ENCODE measurements around the gene GCNT4.

The GCNT4 gene

GRCh38 chr5:75054134-75054930 is 2.0 kb upstream of the GCNT4 start:
- intact Hi-C loops (cut with DNase I), result loop anchor here (10.0 kb wide), 1 partner anchor 180 kb away; the partner anchor contains the start of gene ANKRD31
- DNase-seq, result peak in 8 of 42 donors; percentile 8 to 68 (median 31)

GRCh38 chr5:75053304-75054133 is 1.2 kb upstream of the GCNT4 start:
- intact Hi-C loops (cut with DNase I), result loop anchor here (10.0 kb wide), 1 partner anchor 181 kb away; the partner anchor contains the start of gene ANKRD31
- DNase-seq, result peak in 41 of 42 donors; percentile 30 to 84 (median 61)

GRCh38 chr5:75053054-75053303 is 621 bp upstream of the GCNT4 start:
- intact Hi-C loops (cut with DNase I), result loop anchor here (10.0 kb wide), 1 partner anchor 182 kb away; the partner anchor contains the start of gene ANKRD31

GRCh38 chr5:75051217-75051751 is 1.1 kb downstream of the GCNT4 start:
- intact Hi-C loops (cut with DNase I), result loop anchor here (10.0 kb wide), 1 partner anchor 184 kb away; the partner anchor contains the start of gene ANKRD31
- DNase-seq, result no peak

More at GRCh38 chr5:75053054-75053303, 621 bp upstream of the GCNT4 start:
- DNase-seq, result no peak

GRCh38 chr5:75050415-75050814 is 1.9 kb downstream of the GCNT4 start:
- DNase-seq, result no peak
- intact Hi-C loops (cut with DNase I), result loop anchor here (10.0 kb wide), 1 partner anchor 184 kb away; the partner anchor contains the start of gene ANKRD31

- intact Hi-C loops (cut with DNase I), result loop anchor here (10.0 kb wide), 1 partner anchor 185 kb away; the partner anchor contains the start of gene ANKRD31
- DNase-seq, result peak in 32 of 42 donors; percentile 15 to 77 (median 44)
Observed at GRCh38 chr5:75049456-75050351, 2.7 kb downstream of the GCNT4 start.

- intact Hi-C loops (cut with DNase I), result no loop called here
- DNase-seq, result no peak
Observed at GRCh38 chr5:75048457-75048953, 3.9 kb downstream of the GCNT4 start.

- no peak for DNase-seq
- intact Hi-C loops (cut with DNase I), result no loop called here
Observed at GRCh38 chr5:75047356-75047755, 5.0 kb downstream of the GCNT4 start.

- intact Hi-C loops (cut with DNase I), result no loop called here
- no peak for DNase-seq
Observed at GRCh38 chr5:75046366-75047142, 5.8 kb downstream of the GCNT4 start.

GRCh38 chr5:75045071-75045470 is 7.3 kb downstream of the GCNT4 start:
- no peak for DNase-seq
- intact Hi-C loops (cut with DNase I), result no loop called here

GRCh38 chr5:75044406-75044805 is 8.0 kb downstream of the GCNT4 start:
- intact Hi-C loops (cut with DNase I), result no loop called here
- peak in 24 of 42 donors; percentile 22 to 73 (median 45) for DNase-seq

GRCh38 chr5:75043633-75044264 is 8.6 kb downstream of the GCNT4 start:
- DNase-seq, result no peak
- intact Hi-C loops (cut with DNase I), result no loop called here

GRCh38 chr5:75042522-75042921 is 9.8 kb downstream of the GCNT4 start:
- intact Hi-C loops (cut with DNase I), result no loop called here

GRCh38 chr5:75040973-75041372 is 11.4 kb downstream of the GCNT4 start:
- no peak for DNase-seq
- intact Hi-C loops (cut with DNase I), result no loop called here

More at GRCh38 chr5:75042522-75042921, 9.8 kb downstream of the GCNT4 start:
- DNase-seq, result no peak

GRCh38 chr5:75037106-75037505 is 15.3 kb downstream of the GCNT4 start:
- intact Hi-C loops (cut with DNase I), result no loop called here
- peak in 39 of 42 donors; percentile 29 to 89 (median 58) for DNase-seq

GRCh38 chr5:75034137-75034739 is 18.1 kb downstream of the GCNT4 start:
- intact Hi-C loops (cut with DNase I), result no loop called here
- no peak for DNase-seq

GRCh38 chr5:75031366-75031765 is 21.0 kb downstream of the GCNT4 start:
- intact Hi-C loops (cut with DNase I), result no loop called here
- no peak for DNase-seq
